ENCODE data around the gene C17orf113. TPM values are rescaled to one million over a fixed set of nuclear protein-coding genes. Genes with fewer than 3 reads are reported as not detected.

Gene C17orf113
- total and polyA plus RNA-seq, 2 of the 13 experiments (the other 11 are each of a cell fraction or from before 2014, with no cell fraction given): 0.87 to 1.1 TPM

DNA sequence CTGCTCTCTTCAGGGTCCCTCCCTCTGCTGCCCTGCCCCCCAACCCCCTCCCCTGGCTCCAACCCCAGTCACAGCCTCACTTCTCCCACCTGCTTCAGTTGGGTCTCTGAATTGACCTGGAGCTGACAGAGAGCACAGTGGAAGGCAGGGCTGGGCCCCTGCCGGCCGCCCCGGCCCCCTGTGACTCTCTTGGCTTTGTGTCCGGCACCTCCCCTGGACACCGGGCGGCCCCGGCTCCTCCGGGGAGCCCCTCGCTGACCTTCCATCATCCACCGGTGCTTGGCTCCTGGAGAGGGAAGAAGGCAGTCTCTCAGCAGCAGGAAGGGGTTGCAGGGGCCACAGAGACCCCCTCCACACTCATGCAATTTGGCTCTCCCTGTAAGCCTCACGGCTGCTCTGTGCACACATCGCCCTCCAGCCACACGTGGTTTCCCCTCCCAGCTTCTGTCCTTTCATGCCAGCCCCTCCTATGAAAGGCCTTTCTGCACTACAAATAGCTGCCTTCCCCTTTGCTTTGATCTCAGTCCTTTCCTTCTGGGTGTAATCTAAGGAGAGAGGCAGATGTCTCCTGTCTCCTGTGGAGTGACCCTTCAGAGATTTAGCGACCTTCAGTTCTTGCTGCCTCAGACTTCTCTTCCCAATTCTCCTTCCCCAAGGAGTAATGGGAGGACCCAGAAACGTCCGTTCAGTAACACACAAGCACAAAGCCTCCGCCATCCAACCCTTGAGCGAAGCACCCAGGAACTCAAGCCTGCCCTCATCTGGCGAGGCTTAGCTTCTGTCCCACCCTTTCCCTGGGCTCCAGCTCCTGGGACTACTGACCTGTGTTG is 22.2 kb downstream of the C17orf113 start (continued):
- TF ChIP-seq, protein P1, sequence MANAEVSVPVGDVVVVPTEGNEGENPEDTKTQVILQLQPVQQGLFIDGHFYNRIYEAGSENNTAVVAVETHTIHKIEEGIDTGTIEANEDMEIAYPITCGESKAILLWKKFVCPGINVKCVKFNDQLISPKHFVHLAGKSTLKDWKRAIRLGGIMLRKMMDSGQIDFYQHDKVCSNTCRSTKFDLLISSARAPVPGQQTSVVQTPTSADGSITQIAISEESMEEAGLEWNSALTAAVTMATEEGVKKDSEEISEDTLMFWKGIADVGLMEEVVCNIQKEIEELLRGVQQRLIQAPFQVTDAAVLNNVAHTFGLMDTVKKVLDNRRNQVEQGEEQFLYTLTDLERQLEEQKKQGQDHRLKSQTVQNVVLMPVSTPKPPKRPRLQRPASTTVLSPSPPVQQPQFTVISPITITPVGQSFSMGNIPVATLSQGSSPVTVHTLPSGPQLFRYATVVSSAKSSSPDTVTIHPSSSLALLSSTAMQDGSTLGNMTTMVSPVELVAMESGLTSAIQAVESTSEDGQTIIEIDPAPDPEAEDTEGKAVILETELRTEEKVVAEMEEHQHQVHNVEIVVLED (CRISPR knock-in tag; IDR thresholded peaks at IDR 0.05; ENCODE audit: borderline replicate concordance): no peak
- TF ChIP-seq, protein P2, sequence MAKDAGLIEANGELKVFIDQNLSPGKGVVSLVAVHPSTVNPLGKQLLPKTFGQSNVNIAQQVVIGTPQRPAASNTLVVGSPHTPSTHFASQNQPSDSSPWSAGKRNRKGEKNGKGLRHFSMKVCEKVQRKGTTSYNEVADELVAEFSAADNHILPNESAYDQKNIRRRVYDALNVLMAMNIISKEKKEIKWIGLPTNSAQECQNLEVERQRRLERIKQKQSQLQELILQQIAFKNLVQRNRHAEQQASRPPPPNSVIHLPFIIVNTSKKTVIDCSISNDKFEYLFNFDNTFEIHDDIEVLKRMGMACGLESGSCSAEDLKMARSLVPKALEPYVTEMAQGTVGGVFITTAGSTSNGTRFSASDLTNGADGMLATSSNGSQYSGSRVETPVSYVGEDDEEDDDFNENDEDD (CRISPR knock-in tag; IDR thresholded peaks at IDR 0.05; ENCODE audit: borderline replicate concordance): peak; percentile 9; the same call in 1 of the 2 replicates
- TF ChIP-seq, protein P3, sequence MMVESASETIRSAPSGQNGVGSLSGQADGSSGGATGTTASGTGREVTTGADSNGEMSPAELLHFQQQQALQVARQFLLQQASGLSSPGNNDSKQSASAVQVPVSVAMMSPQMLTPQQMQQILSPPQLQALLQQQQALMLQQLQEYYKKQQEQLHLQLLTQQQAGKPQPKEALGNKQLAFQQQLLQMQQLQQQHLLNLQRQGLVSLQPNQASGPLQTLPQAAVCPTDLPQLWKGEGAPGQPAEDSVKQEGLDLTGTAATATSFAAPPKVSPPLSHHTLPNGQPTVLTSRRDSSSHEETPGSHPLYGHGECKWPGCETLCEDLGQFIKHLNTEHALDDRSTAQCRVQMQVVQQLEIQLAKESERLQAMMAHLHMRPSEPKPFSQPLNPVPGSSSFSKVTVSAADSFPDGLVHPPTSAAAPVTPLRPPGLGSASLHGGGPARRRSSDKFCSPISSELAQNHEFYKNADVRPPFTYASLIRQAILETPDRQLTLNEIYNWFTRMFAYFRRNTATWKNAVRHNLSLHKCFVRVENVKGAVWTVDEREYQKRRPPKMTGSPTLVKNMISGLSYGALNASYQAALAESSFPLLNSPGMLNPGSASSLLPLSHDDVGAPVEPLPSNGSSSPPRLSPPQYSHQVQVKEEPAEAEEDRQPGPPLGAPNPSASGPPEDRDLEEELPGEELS (CRISPR knock-in tag; IDR thresholded peaks at IDR 0.05): no peak
- TF ChIP-seq, protein P4, sequence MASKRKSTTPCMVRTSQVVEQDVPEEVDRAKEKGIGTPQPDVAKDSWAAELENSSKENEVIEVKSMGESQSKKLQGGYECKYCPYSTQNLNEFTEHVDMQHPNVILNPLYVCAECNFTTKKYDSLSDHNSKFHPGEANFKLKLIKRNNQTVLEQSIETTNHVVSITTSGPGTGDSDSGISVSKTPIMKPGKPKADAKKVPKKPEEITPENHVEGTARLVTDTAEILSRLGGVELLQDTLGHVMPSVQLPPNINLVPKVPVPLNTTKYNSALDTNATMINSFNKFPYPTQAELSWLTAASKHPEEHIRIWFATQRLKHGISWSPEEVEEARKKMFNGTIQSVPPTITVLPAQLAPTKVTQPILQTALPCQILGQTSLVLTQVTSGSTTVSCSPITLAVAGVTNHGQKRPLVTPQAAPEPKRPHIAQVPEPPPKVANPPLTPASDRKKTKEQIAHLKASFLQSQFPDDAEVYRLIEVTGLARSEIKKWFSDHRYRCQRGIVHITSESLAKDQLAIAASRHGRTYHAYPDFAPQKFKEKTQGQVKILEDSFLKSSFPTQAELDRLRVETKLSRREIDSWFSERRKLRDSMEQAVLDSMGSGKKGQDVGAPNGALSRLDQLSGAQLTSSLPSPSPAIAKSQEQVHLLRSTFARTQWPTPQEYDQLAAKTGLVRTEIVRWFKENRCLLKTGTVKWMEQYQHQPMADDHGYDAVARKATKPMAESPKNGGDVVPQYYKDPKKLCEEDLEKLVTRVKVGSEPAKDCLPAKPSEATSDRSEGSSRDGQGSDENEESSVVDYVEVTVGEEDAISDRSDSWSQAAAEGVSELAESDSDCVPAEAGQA (IDR thresholded peaks at IDR 0.05; ENCODE audit: low read depth): 0 out of 2 replicates have a peak, but pooled peaks have one; percentile 35
- TF ChIP-seq, protein P4 (CRISPR knock-in tag; IDR thresholded peaks at IDR 0.05; ENCODE audit: borderline replicate concordance): no peak
- TF ChIP-seq TGIF2 (CRISPR knock-in tag; IDR thresholded peaks at IDR 0.05): no peak
- TF ChIP-seq, protein P5, sequence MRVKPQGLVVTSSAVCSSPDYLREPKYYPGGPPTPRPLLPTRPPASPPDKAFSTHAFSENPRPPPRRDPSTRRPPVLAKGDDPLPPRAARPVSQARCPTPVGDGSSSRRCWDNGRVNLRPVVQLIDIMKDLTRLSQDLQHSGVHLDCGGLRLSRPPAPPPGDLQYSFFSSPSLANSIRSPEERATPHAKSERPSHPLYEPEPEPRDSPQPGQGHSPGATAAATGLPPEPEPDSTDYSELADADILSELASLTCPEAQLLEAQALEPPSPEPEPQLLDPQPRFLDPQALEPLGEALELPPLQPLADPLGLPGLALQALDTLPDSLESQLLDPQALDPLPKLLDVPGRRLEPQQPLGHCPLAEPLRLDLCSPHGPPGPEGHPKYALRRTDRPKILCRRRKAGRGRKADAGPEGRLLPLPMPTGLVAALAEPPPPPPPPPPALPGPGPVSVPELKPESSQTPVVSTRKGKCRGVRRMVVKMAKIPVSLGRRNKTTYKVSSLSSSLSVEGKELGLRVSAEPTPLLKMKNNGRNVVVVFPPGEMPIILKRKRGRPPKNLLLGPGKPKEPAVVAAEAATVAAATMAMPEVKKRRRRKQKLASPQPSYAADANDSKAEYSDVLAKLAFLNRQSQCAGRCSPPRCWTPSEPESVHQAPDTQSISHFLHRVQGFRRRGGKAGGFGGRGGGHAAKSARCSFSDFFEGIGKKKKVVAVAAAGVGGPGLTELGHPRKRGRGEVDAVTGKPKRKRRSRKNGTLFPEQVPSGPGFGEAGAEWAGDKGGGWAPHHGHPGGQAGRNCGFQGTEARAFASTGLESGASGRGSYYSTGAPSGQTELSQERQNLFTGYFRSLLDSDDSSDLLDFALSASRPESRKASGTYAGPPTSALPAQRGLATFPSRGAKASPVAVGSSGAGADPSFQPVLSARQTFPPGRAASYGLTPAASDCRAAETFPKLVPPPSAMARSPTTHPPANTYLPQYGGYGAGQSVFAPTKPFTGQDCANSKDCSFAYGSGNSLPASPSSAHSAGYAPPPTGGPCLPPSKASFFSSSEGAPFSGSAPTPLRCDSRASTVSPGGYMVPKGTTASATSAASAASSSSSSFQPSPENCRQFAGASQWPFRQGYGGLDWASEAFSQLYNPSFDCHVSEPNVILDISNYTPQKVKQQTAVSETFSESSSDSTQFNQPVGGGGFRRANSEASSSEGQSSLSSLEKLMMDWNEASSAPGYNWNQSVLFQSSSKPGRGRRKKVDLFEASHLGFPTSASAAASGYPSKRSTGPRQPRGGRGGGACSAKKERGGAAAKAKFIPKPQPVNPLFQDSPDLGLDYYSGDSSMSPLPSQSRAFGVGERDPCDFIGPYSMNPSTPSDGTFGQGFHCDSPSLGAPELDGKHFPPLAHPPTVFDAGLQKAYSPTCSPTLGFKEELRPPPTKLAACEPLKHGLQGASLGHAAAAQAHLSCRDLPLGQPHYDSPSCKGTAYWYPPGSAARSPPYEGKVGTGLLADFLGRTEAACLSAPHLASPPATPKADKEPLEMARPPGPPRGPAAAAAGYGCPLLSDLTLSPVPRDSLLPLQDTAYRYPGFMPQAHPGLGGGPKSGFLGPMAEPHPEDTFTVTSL (CRISPR knock-in tag; IDR thresholded peaks at IDR 0.05; ENCODE audit: borderline replicate concordance): no peak

All from HepG2 (cell line).